MM.1S (cell line): ENCODE results near the gene ZNF804B.
A peak's percentile ranks its signal among the peaks of the same experiment; 100 is the strongest.

Source experiments
- DNase-seq: peaks from one replicate; pipeline ENCODE4 v3.0.0-alpha.2; 2015
- H2AFZ ChIP-seq: fragments of 300-600 bp; sonication (generic); 2 replicates; pipeline ENCODE4 v1.6.0; 2016; ENCODE audit warnings: antibody characterized with exemption, low read length
- H3F3A ChIP-seq: fragments of 300-600 bp; sonication (generic); 2 replicates; pipeline ENCODE4 v1.6.1; 2016; ENCODE audit warnings: mild to moderate bottlenecking, antibody characterized with exemption, low read length, moderate library complexity, mixed read lengths; ENCODE audit not compliant: insufficient read depth
- H3K27ac ChIP-seq: fragments of 300-600 bp; sonication (generic); 2 replicates; pipeline ENCODE4 v1.5.1; 2016; ENCODE audit warnings: mild to moderate bottlenecking, low read length
- H3K27me3 ChIP-seq: fragments of 300-600 bp; sonication (generic); replicated peaks from 2 replicates; pipeline ENCODE4 v1.6.0; 2016; ENCODE audit warnings: low read length; ENCODE audit not compliant: insufficient read depth
- H3K36me3 ChIP-seq: fragments of 300-600 bp; sonication (generic); replicated peaks from 2 replicates; pipeline ENCODE4 v1.6.1; 2016; ENCODE audit warnings: mild to moderate bottlenecking, low read length, mixed read lengths; ENCODE audit not compliant: insufficient read depth
- H3K4me1 ChIP-seq: fragments of 300-600 bp; sonication (generic); 2 replicates; pipeline ENCODE4 v1.6.1; 2016; ENCODE audit warnings: low read length, mixed read lengths
- H3K4me2 ChIP-seq: fragments of 300-600 bp; sonication (generic); 2 replicates; pipeline ENCODE4 v1.6.0; 2016; ENCODE audit warnings: low read depth, low read length
- H3K4me3 ChIP-seq: fragments of 300-600 bp; sonication (generic); 2 replicates; pipeline ENCODE4 v1.5.1; 2016; ENCODE audit warnings: low read length, mixed read lengths
- H3K79me2 ChIP-seq: fragments of 300-600 bp; sonication (generic); 2 replicates; pipeline ENCODE4 v1.6.1; 2016; ENCODE audit warnings: mixed run types, low read length, mixed read lengths
- H3K9ac ChIP-seq: fragments of 300-600 bp; sonication (generic); 2 replicates; pipeline ENCODE4 v1.6.1; 2016; ENCODE audit warnings: low read length, mixed read lengths
- H3K9me2 ChIP-seq: fragments of 300-600 bp; sonication (generic); replicated peaks from 2 replicates; pipeline ENCODE4 v1.6.1; 2016; ENCODE audit warnings: mild to moderate bottlenecking, low read length, mixed read lengths; ENCODE audit not compliant: insufficient read depth
- H3K9me3 ChIP-seq: fragments of 300-600 bp; sonication (generic); replicated peaks from 2 replicates; pipeline ENCODE4 v1.6.1; 2016; ENCODE audit warnings: mild to moderate bottlenecking, low read length, mixed read lengths; ENCODE audit not compliant: insufficient read depth
- H4K20me1 ChIP-seq: fragments of 300-600 bp; sonication (generic); 2 replicates; pipeline ENCODE4 v1.6.1; 2016; ENCODE audit warnings: mild to moderate bottlenecking, low read length, moderate library complexity, mixed read lengths; ENCODE audit not compliant: insufficient read depth
- CTCF ChIP-seq: fragments of 300-600 bp; sonication (generic); IDR thresholded peaks from 2 replicates; pipeline ENCODE4 v1.5.1; 2016; ENCODE audit warnings: antibody characterized with exemption, low read length, mixed read lengths
- EZH2 ChIP-seq: fragments of 300-600 bp; sonication (generic); optimal IDR thresholded peaks from 2 replicates; pipeline ENCODE3; 2017; ENCODE audit warnings: low read depth, mild to moderate bottlenecking, antibody characterized with exemption, low read length, mixed read lengths
- EZH2phosphoT487 ChIP-seq: fragments of 300-600 bp; sonication (generic); IDR thresholded peaks from 2 replicates; pipeline ENCODE4 v1.6.1; 2018; ENCODE audit warnings: antibody characterized with exemption, low read length

ZNF804B gene

GRCh38 chr7:88758381-88759229 lies 895 bp upstream of the ZNF804B start:
- peak overlapping the region; percentile 51 for H3K4me2 ChIP-seq
- H3K27me3 ChIP-seq, result no peaks in the 10 kb centered on the region
- no peaks in the 10 kb centered on the region for H3K9me3 ChIP-seq
- no peaks in the 10 kb centered on the region for H3K9me2 ChIP-seq
- no peak overlapping the region for H3K27ac ChIP-seq
- no peaks in the 10 kb centered on the region for H3K36me3 ChIP-seq
- H3K79me2 ChIP-seq, result no peaks in the 10 kb centered on the region
- DNase-seq, result peak; percentile 43
- peak overlapping the region; percentile 55 for H3K4me3 ChIP-seq
- H2AFZ ChIP-seq, result peak overlapping the region; percentile 73
- no peak overlapping the region for H3K9ac ChIP-seq
- TF ChIP-seq EZH2, result no peak
- no peak for TF ChIP-seq EZH2phosphoT487
- TF ChIP-seq CTCF, result no peak
- H3F3A ChIP-seq, result no peaks in the 10 kb centered on the region
- no peaks in the 10 kb centered on the region for H4K20me1 ChIP-seq
- H3K4me1 ChIP-seq, result no peaks in the 10 kb centered on the region

DNA sequence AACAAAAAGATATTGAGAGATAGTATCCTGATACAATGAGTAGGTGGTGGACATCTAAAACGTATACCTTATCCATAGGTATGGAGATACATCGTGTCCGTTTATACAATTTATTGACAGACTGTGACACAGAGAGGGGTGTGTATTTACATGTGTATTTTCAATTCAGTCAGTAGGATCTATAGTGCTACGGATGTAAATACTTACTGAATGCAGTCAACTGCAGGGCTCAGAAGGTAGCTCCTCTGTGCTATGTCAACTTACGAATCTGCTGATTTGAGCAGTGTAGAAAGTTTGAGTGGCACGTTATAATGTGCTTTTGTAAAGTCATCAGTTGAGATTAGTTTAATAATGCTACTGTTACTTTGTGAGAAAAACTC lies 626 bp downstream of the ZNF804B start:
- H3K4me2 ChIP-seq, result no peak overlapping the region
- no peak for DNase-seq

GRCh38 chr7:88761779-88762178 lies 2.3 kb downstream of the ZNF804B start:
- Histone ChIP-seq H4K20me1 (no peaks in the 10 kb centered on the region), H3K36me3 (no peaks in the 10 kb centered on the region), H3F3A (no peaks in the 10 kb centered on the region), H3K27ac (no peak overlapping the region), H3K4me3 (no peak overlapping the region), H3K79me2 (no peaks in the 10 kb centered on the region), H2AFZ (no peak overlapping the region), H3K9me3 (no peaks in the 10 kb centered on the region), H3K9me2 (no peaks in the 10 kb centered on the region), H3K4me1 (no peaks in the 10 kb centered on the region), H3K27me3 (no peaks in the 10 kb centered on the region), H3K4me2 (no peak overlapping the region), H3K9ac (no peak overlapping the region)
- TF ChIP-seq EZH2phosphoT487 (no peak), EZH2 (no peak), CTCF (no peak)
- DNase-seq, result no peak

More for the DNA sequence above, 626 bp downstream of the ZNF804B start:
- Histone ChIP-seq H3K27ac (no peak overlapping the region), H3K4me1 (no peaks in the 10 kb centered on the region), H3K9me2 (no peaks in the 10 kb centered on the region), H3K4me3 (no peak overlapping the region), H4K20me1 (no peaks in the 10 kb centered on the region), H3K27me3 (no peaks in the 10 kb centered on the region), H3K36me3 (no peaks in the 10 kb centered on the region), H2AFZ (no peak overlapping the region), H3F3A (no peaks in the 10 kb centered on the region), H3K79me2 (no peaks in the 10 kb centered on the region), H3K9me3 (no peaks in the 10 kb centered on the region), H3K9ac (no peak overlapping the region)
- TF ChIP-seq EZH2phosphoT487 (no peak), EZH2 (no peak), CTCF (no peak)
